ENCODE data around the gene DCC.

GRCh38 chr18:52722904-52723303 is 382.9 kb downstream of the DCC start:
- TF ChIP-seq POLR2A (IDR thresholded peaks at IDR 0.05) = no peak
- no peak for TF ChIP-seq CTCF (IDR thresholded peaks at IDR 0.05)
